Heart left ventricle (tissue), 16 donors: ENCODE data around the gene SIL1. TPM values are rescaled to one million over a fixed set of nuclear protein-coding genes. Genes with fewer than 3 reads are reported as not detected.

Experiments
- ATAC-seq, 4 donors: fragments of 200-7000 bp; cut with Tn5 transposase; one replicate each; pipeline ENCODE4 v1.9.1; 2020 to 2022; ENCODE audit warnings: moderate library complexity in 4 of 4, mild to moderate bottlenecking in 3 of 4, moderate number of reproducible peaks in 1 of 4
- DNase-seq, 5 donors: peaks; one replicate each; pipeline ENCODE4 v3.0.0-alpha.2; 2020
- H3K27ac ChIP-seq, 12 donors: fragments of 200-600 bp; sonication (generic) in 4 of 12; one replicate each; pipeline versions ENCODE4 v1.5.0 to v1.8.0; 2016 to 2022; ENCODE audit warnings: mild to moderate bottlenecking in 2 of 12
- H3K27me3 ChIP-seq, 9 donors: fragments of 200-600 bp; sonication (generic) in 2 of 9; one replicate each; pipeline versions ENCODE4 v1.5.1 to v1.8.0; 2016 to 2022; ENCODE audit warnings: mild to moderate bottlenecking in 3 of 9
- H3K36me3 ChIP-seq, 9 donors: fragments of 200-600 bp; sonication (generic) in 2 of 9; one replicate each; pipeline versions ENCODE4 v1.5.0 to v1.8.0; 2018 to 2022; ENCODE audit warnings: mild to moderate bottlenecking in 2 of 9
- H3K4me1 ChIP-seq, 12 donors: fragments of 200-600 bp; sonication (generic) in 4 of 12; one replicate each; pipeline versions ENCODE4 v1.5.0 to v1.8.0; 2016 to 2022; ENCODE audit warnings: mild to moderate bottlenecking in 3 of 12
- H3K4me3 ChIP-seq, 12 donors: fragments of 200-600 bp; sonication (generic) in 4 of 12; one replicate each; pipeline versions ENCODE4 v1.5.0 to v1.8.0; 2017 to 2022; ENCODE audit warnings: mild to moderate bottlenecking in 9 of 12, moderate library complexity in 4 of 12
- H3K9me3 ChIP-seq, 12 donors: fragments of 200-600 bp; sonication (generic) in 4 of 12; one replicate each; pipeline versions ENCODE4 v1.5.0 to v1.8.0; 2016 to 2022; ENCODE audit warnings: mild to moderate bottlenecking in 1 of 12
- POLR2A ChIP-seq, 2 donors: fragments of 450-650 bp; IDR thresholded peaks; one replicate each; pipeline ENCODE4 v1.6.1; 2017; ENCODE audit warnings: antibody characterized with exemption in 2 of 2, mild to moderate bottlenecking in 2 of 2, moderate library complexity in 2 of 2
- WGBS, 4 donors: extraction: QIAGEN DNeasy Blood & Tissue Kit in 2 of 4; methylation state at CpG; one replicate each; pipeline versions ENCODE4 v1.1.5 to v1.1.7; 2013 to 2018; 5-methylcytosine and 5-hydroxymethylcytosine counted together
- intact Hi-C, 10 donors: fragments of 100-400 bp; cut with DNase I; formaldehyde crosslinking; loops; one replicate each; pipeline versions ENCODE4 v1.11.1 to v1.14.2; 2022
- polyA plus RNA-seq, 2 donors: library from polyadenylated mRNA; stranded (reverse); fragments of 200-250 nt; gene quantifications; one replicate each; pipeline ENCODE4 v1.2.3, GENCODE V29; 2013
- total RNA-seq, 9 donors: library from RNA; depleted of rRNA in 2 of 9; stranded (reverse); fragments of >200 nt in 2 of 9; fragmentation: NEBNext Ultra II Directional in 3 of 9; extraction: Animal tissue kit (Norgen Biotek cat#: 25700) in 3 of 9; gene quantifications; one replicate each; pipeline versions ENCODE4 v1.1.0 to v1.2.4, GENCODE V29; 2016 to 2023
- TF ChIP-seq, protein P1 (sequence below), 12 donors: fragments of 200-600 bp; sonication (generic) in 4 of 12; IDR thresholded peaks; one replicate each; pipeline versions ENCODE4 v1.5.0 to v1.8.0; 2018 to 2022; ENCODE audit warnings: antibody characterized with exemption in 12 of 12, mild to moderate bottlenecking in 5 of 12
- donor health status: ischemic (EF 13 %, LVEDD 7.1; RV severe dilation, severe dysfunction).
- donor health status: healthy with polysubstance abuse.
- donor health status: DM: no; HTN: yes; CAD: no.
- donor health status: DM: no; HTN: no; CAD: no.
- donor health status: ischemic (EF 25% LVEDD 6.9; RV normal size, moderate dysfunction).
- donor health status: ischemic (EF 25% LVEDD 5.7; RV mildly dilated, moderate dysfunction).
- donor health status: healthy.
- donor health status: DM: yes; HTN: yes; CAD: no.
- donor health status: ischemic (EF 35%, LVEDD 5.7; RV mildly dilated, moderate dysfunction).
- donor health status: nonischemic (EF 11% LVEDD 7.7; RV severe dilation, severe dysfunction).
- donor health status: DM: yes; HTN: yes; CAD: no.
- donor health status: PGD.
- donor health status: ischemic (EF 29% LVEDD 5.4; RV normal size, mild dysfunction).
- donor health status: nonischemic (EF 23%, LVEDD 6.1; RV moderate dilation, normal function).

SIL1 gene
- total and polyA plus RNA-seq, 11 donors, result 33.8 to 341 (median 40.2) TPM

DNA sequence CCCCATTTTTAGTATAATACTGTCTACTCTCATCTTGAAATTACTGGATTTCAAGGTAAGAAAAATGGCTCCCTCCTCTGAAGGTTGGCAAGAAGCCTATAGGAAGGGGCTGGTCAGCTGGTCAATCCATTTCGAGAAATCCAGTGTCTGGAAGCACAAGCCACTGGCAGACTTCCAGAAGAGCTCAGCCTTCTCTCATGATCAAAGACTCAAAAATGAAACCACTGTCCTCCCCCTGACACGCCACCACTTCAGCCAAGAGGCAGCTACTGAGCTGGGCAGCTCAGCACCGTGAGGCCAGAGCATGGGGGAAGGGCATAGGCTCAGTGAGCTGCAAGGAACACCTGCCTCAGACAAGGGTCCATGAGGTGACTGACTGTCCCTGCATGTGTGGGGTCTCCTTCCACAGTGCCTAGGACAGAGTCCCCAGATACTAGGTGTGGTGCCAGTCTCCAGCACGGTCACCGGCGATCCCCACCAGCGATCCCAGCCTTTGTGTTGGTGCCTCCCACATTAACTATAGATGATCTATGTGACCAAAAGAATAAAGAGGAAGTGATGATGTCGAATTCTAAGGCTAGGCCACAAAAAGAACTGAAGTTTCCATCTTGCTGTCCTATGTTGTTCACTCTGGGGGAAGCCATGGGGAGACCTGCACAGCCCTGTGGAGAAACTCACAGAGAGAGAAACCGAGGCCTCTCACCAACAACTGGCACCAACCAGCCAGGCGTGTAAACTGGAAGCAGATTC, 222.9 kb downstream of the SIL1 start:
- WGBS, 4 donors, result 60 to 65% (median 61%) methylated on average over 9 to 10 of the region's 10 CpGs
- intact Hi-C loops, result loop anchor here in 1 of 10 donors (5.0 kb wide), 1 partner anchor 228 kb away; no protein-coding TSS in a partner anchor
- H3K36me3 ChIP-seq, result no peaks in the 10 kb centered on the region
- peak in 3 of 4 donors; percentile 25 to 53 (median 41) for ATAC-seq
- DNase-seq, result peak; percentile 69 to 73 (median 70)
- H3K27me3 ChIP-seq, result no peaks in the 10 kb centered on the region
- H3K9me3 ChIP-seq, result no peaks in the 10 kb centered on the region
- H3K27ac ChIP-seq, result peak overlapping the region; percentile 62 to 95 (median 84)
- peaks cover 0 to 54% (median 44%) of the 10 kb centered on the region in 12 donors for H3K4me1 ChIP-seq
- H3K4me3 ChIP-seq, result no peak overlapping the region
- TF ChIP-seq POLR2A (IDR thresholded peaks at IDR 0.05), result no peak
- TF ChIP-seq, protein P1, sequence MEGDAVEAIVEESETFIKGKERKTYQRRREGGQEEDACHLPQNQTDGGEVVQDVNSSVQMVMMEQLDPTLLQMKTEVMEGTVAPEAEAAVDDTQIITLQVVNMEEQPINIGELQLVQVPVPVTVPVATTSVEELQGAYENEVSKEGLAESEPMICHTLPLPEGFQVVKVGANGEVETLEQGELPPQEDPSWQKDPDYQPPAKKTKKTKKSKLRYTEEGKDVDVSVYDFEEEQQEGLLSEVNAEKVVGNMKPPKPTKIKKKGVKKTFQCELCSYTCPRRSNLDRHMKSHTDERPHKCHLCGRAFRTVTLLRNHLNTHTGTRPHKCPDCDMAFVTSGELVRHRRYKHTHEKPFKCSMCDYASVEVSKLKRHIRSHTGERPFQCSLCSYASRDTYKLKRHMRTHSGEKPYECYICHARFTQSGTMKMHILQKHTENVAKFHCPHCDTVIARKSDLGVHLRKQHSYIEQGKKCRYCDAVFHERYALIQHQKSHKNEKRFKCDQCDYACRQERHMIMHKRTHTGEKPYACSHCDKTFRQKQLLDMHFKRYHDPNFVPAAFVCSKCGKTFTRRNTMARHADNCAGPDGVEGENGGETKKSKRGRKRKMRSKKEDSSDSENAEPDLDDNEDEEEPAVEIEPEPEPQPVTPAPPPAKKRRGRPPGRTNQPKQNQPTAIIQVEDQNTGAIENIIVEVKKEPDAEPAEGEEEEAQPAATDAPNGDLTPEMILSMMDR (IDR thresholded peaks at IDR 0.05), result no peak

DNA sequence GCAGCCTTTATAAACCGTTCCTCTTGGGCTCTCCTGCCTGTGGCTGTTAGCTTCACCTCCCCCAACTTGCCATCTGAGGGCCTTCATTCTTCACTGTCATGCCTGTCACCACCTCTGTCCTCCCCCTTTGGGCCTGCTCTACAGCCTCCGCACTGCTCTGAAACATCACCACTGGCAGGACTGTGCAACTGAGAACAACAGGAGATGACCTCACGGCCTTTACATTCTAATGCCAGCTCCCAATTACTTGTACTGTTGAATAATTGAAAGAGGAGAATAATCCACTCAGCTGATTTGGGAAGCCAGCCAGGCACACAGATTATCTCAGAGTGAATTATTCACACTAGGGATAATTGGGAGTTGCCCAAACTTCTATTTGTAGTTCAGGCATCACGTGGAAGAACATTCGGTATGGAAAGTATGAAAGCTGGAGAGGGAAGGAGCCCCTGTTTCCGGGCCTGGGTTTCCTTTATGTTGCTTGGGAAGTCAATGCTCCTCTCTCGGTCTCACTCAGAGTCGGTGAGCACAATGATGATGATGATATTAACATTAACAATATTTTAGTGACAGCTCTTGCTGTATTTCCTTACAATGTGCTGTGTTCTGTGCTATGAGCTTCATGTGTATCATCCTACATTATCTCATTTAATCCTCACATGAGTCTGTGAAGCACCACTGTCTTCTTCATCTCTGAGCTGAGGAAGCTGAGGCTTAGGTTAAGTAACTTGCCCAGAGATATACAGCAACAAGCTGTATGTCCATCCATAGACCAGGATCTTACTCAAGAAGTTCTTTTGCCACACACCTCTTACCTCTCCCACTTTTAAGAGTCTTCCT, 223.7 kb downstream of the SIL1 start:
- H3K27ac ChIP-seq, result peak overlapping the region; percentile 62 to 95 (median 84)
- no peak for TF ChIP-seq POLR2A (IDR thresholded peaks at IDR 0.05)
- TF ChIP-seq, protein P1 (IDR thresholded peaks at IDR 0.05), result no peak
- intact Hi-C loops, result loop anchor here in 2 of 10 donors (5.0 kb wide), 2 partner anchors 227 to 293 kb away; no protein-coding TSS in a partner anchor
- H3K4me3 ChIP-seq, result no peak overlapping the region
- peak in 4 of 5 donors; percentile 78 to 87 (median 82) for DNase-seq
- no peaks in the 10 kb centered on the region for H3K27me3 ChIP-seq
- peaks cover 0 to 61% (median 46%) of the 10 kb centered on the region in 12 donors for H3K4me1 ChIP-seq
- H3K36me3 ChIP-seq, result no peaks in the 10 kb centered on the region
- peak; percentile 89 to 93 (median 92) for ATAC-seq
- H3K9me3 ChIP-seq, result no peaks in the 10 kb centered on the region
- WGBS, 4 donors, result 5 to 21% (median 15%) methylated on average over 8 of the region's 8 CpGs

DNA sequence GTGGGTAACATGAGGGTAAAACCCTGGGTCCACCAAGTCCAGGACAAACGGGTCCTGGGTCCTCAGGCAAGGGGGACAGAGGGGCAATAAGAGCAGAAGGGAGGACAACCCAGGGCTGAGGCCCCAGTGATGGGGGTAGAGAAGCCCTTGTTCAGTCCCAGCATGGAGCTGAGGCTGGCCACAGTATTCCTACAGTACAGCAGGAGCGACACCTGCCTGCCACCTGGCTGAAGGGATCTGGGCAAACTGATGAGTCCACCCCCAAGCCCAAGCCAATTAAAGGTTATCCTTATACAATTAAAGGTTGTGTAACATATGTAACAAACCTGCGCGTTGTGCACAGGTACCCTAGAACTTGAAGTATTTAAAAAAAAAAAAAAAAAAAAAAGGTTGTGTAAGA, 225.3 kb downstream of the SIL1 start:
- no peak overlapping the region for H3K4me3 ChIP-seq
- no peak for DNase-seq
- H3K4me1 ChIP-seq, result peaks cover 0 to 77% (median 55%) of the 10 kb centered on the region in 12 donors
- WGBS, 4 donors, result 88 to 92% (median 90%) methylated on average over 4 of the region's 4 CpGs
- H3K27me3 ChIP-seq, result no peaks in the 10 kb centered on the region
- H3K36me3 ChIP-seq, result no peaks in the 10 kb centered on the region
- H3K9me3 ChIP-seq, result no peaks in the 10 kb centered on the region
- intact Hi-C loops, result loop anchor here in 1 of 10 donors (5.0 kb wide), 1 partner anchor 294 kb away; no protein-coding TSS in a partner anchor
- peak overlapping the region in 11 of 12 donors; percentile 4 to 95 (median 80) for H3K27ac ChIP-seq
- ATAC-seq, result peak in 1 of 4 donors; percentile 24
- TF ChIP-seq POLR2A (IDR thresholded peaks at IDR 0.05), result no peak
- TF ChIP-seq, protein P1 (IDR thresholded peaks at IDR 0.05), result no peak
